H9 (cell line): Measurements from ENCODE around the gene HIRA. TPM values are rescaled to one million over a fixed set of nuclear protein-coding genes. Genes with fewer than 3 reads are reported as not detected.

ENCODE experiments used
- DNase-seq: peaks from one replicate; pipeline ENCODE4 v3.0.0-alpha.2; 2017
- H2AFZ ChIP-seq: one replicate; pipeline ENCODE4 v1.6.1; 2013; ENCODE audit warnings: mild to moderate bottlenecking, low read length, control low read depth, moderate library complexity
- H2AK5ac ChIP-seq: 2 replicates; pipeline ENCODE4 v1.6.1; 2013; ENCODE audit warnings: low read length, control low read depth, mixed read lengths; ENCODE audit not compliant: insufficient read length
- H2BK120ac ChIP-seq: one replicate; pipeline ENCODE4 v1.6.1; 2013; ENCODE audit warnings: low read depth, mild to moderate bottlenecking, low read length, control low read depth, inconsistent platforms; ENCODE audit not compliant: poor library complexity, severe bottlenecking
- H2BK12ac ChIP-seq: 2 replicates; pipeline ENCODE4 v1.6.1; 2013; ENCODE audit warnings: low read length, control low read depth, mixed read lengths, low read depth; ENCODE audit not compliant: insufficient read length
- H2BK15ac ChIP-seq: 2 replicates; pipeline ENCODE4 v1.6.1; 2013; ENCODE audit warnings: low read depth, low read length, control low read depth
- H2BK20ac ChIP-seq: one replicate; pipeline ENCODE4 v1.6.1; 2013; ENCODE audit warnings: low read depth, mild to moderate bottlenecking, low read length, control low read depth, inconsistent platforms; ENCODE audit not compliant: poor library complexity, severe bottlenecking
- H2BK5ac ChIP-seq: 2 replicates; pipeline ENCODE4 v1.6.1; 2013; ENCODE audit warnings: low read length, control low read depth, mixed read lengths; ENCODE audit not compliant: insufficient read length
- H3K14ac ChIP-seq: 2 replicates; pipeline ENCODE4 v1.6.1; 2013; ENCODE audit warnings: low read length, control low read depth; ENCODE audit not compliant: insufficient read depth
- H3K18ac ChIP-seq: 2 replicates; pipeline ENCODE4 v1.6.1; 2013; ENCODE audit warnings: low read depth, mild to moderate bottlenecking, mixed read lengths, low read length, control low read depth; ENCODE audit not compliant: insufficient read length
- H3K23ac ChIP-seq: 2 replicates; pipeline ENCODE4 v1.6.1; 2013; ENCODE audit warnings: low read length, control low read depth, mixed read lengths, low read depth; ENCODE audit not compliant: insufficient read length
- H3K23me2 ChIP-seq: 2 replicates; pipeline ENCODE4 v1.6.1; 2013; ENCODE audit warnings: low read depth, mild to moderate bottlenecking, mixed read lengths, low read length, control low read depth; ENCODE audit not compliant: insufficient read length, poor library complexity, severe bottlenecking
- H3K27ac ChIP-seq: 2 replicates; pipeline ENCODE4 v1.5.1; 2013; ENCODE audit warnings: low read length, control low read depth, mixed read lengths, low read depth; ENCODE audit not compliant: insufficient read length
- H3K27me3 ChIP-seq: 2 replicates; pipeline ENCODE4 v1.6.1; 2013; ENCODE audit warnings: low read length, control low read depth, inconsistent platforms; ENCODE audit not compliant: insufficient read depth
- H3K4ac ChIP-seq: 2 replicates; pipeline ENCODE4 v1.6.1; 2013; ENCODE audit warnings: low read depth, mild to moderate bottlenecking, control low read depth, inconsistent platforms, low read length, moderate library complexity
- H3K4me1 ChIP-seq: 2 replicates; pipeline ENCODE4 v1.6.1; 2013; ENCODE audit warnings: low read length, control low read depth, inconsistent platforms; ENCODE audit not compliant: insufficient read depth
- H3K4me2 ChIP-seq: 2 replicates; pipeline ENCODE4 v1.6.1; 2013; ENCODE audit warnings: low read length, control low read depth, mixed read lengths; ENCODE audit not compliant: insufficient read length, insufficient read depth
- H3K56ac ChIP-seq: 2 replicates; pipeline ENCODE4 v1.6.1; 2013; ENCODE audit warnings: low read depth, mild to moderate bottlenecking, mixed read lengths, low read length, control low read depth; ENCODE audit not compliant: insufficient read length
- H3K79me1 ChIP-seq: 2 replicates; pipeline ENCODE4 v1.6.1; 2013; ENCODE audit warnings: low read depth, mild to moderate bottlenecking, moderate library complexity, low read length, control low read depth, inconsistent platforms; ENCODE audit not compliant: insufficient read depth, poor library complexity, severe bottlenecking
- H3K79me2 ChIP-seq: 2 replicates; pipeline ENCODE4 v1.6.1; 2013; ENCODE audit warnings: low read length, control low read depth, inconsistent platforms; ENCODE audit not compliant: insufficient read depth
- H3K9ac ChIP-seq: 2 replicates; pipeline ENCODE4 v1.6.1; 2013; ENCODE audit warnings: low read length, control low read depth, mixed read lengths; ENCODE audit not compliant: insufficient read length; ENCODE audit errors: extremely low read depth
- H3K9me3 ChIP-seq: one replicate; pipeline ENCODE4 v1.6.1; 2013; ENCODE audit warnings: low read depth, low read length, inconsistent platforms; ENCODE audit not compliant: control insufficient read depth
- H3T11ph ChIP-seq: one replicate; pipeline ENCODE4 v1.6.1; 2013; ENCODE audit warnings: mild to moderate bottlenecking, low read length, control low read depth, inconsistent platforms
- H4K20me1 ChIP-seq: one replicate; pipeline ENCODE4 v1.6.1; 2013; ENCODE audit not compliant: control insufficient read depth, insufficient read length, insufficient read depth
- H4K5ac ChIP-seq: 2 replicates; pipeline ENCODE4 v1.6.1; 2013; ENCODE audit warnings: low read depth, mild to moderate bottlenecking, mixed read lengths, low read length, control low read depth; ENCODE audit not compliant: insufficient read length
- H4K8ac ChIP-seq: replicated peaks from 2 replicates; pipeline ENCODE4 v1.6.1; 2013; ENCODE audit warnings: low read length, control low read depth, mixed read lengths, low read depth; ENCODE audit not compliant: insufficient read length
- H4K91ac ChIP-seq: 2 replicates; pipeline ENCODE4 v1.6.1; 2013; ENCODE audit warnings: low read depth, mild to moderate bottlenecking, moderate library complexity, mixed read lengths, low read length, control low read depth; ENCODE audit not compliant: insufficient read length
- H3K27ac Mint-ChIP-seq, 3 experiments: 2 replicates in 2 of 3; 3 replicates in 1 of 3; pipeline ENCODE4 v1.8.0; 2020 to 2021; ENCODE audit warnings: mixed read lengths in 3 of 3, mild to moderate bottlenecking in 1 of 3, moderate library complexity in 1 of 3
- H3K27me3 Mint-ChIP-seq: 2 replicates; pipeline ENCODE4 v1.8.0; 2021; ENCODE audit warnings: low read depth, mild to moderate bottlenecking, moderate library complexity, mixed read lengths
- H3K36me3 Mint-ChIP-seq, 3 experiments: 2 replicates in 2 of 3; 3 replicates in 1 of 3; pipeline ENCODE4 v1.8.0; 2020 to 2021; ENCODE audit warnings: low read depth in 3 of 3, mixed read lengths in 3 of 3; ENCODE audit not compliant: insufficient read depth in 1 of 3
- H3K4me1 Mint-ChIP-seq, 2 experiments: 2 replicates each; pipeline ENCODE4 v1.8.0; 2020; ENCODE audit warnings: mixed read lengths in 2 of 2
- H3K4me3 Mint-ChIP-seq, 2 experiments: 2 replicates in 1 of 2; 3 replicates in 1 of 2; pipeline ENCODE4 v1.8.0; 2020 to 2021; ENCODE audit warnings: mild to moderate bottlenecking in 2 of 2, mixed read lengths in 2 of 2, moderate library complexity in 1 of 2
- H3K9me3 Mint-ChIP-seq, 2 experiments: 2 replicates in 1 of 2; 3 replicates in 1 of 2; pipeline ENCODE4 v1.8.0; 2020; ENCODE audit warnings: mild to moderate bottlenecking in 2 of 2, mixed read lengths in 2 of 2, moderate library complexity in 1 of 2
- total RNA-seq: library from RNA; stranded (reverse); gene quantifications from 2 replicates; pipeline ENCODE4 v1.2.1, GENCODE V29; 2021
- TF ChIP-seq, protein P1 (sequence below): fragments of 200-600 bp; sonication (generic); conservative IDR thresholded peaks from 3 replicates; pipeline ENCODE4 v1.8.0; 2021; ENCODE audit warnings: antibody characterized with exemption, mild to moderate bottlenecking

Gene HIRA
- total RNA-seq, 1 experiment from 2014 or later: 51.9 TPM

DNA sequence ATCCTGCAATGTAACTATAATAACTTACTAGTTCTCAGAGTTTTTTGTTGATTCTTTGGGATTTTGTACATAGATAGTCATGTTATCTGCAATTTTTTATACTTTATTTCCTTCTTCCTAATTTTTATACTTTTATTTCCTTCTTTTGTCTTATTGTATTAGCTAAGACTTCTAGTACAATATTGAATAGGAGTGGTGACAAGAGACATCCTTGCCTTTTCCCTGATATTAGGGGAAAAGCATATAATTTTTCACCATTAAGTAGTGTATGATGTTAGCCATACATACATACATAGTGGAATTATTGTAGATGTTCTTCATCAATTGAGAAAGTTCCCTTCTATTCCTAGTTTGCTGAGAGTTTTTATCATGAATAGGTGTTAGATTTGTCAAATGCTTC, 112.3 kb downstream of the HIRA start:
- peaks cover 52 to 68% of the 10 kb centered on the region in 2 experiments for H3K9me3 Mint-ChIP-seq

More for the DNA sequence above, 112.3 kb downstream of the HIRA start:
- Histone ChIP-seq H3K27me3 (no peaks in the 10 kb centered on the region), H3K79me2 (no peaks in the 10 kb centered on the region), H4K5ac (no peak overlapping the region), H4K8ac (no peak overlapping the region), H3K14ac (no peak overlapping the region), H3K79me1 (no peaks in the 10 kb centered on the region), H2AFZ (no peak overlapping the region), H3T11ph (no peak overlapping the region), H2BK120ac (no peak overlapping the region), H2BK12ac (no peak overlapping the region), H4K20me1 (no peaks in the 10 kb centered on the region), H3K9ac (no peak overlapping the region), H2BK20ac (no peak overlapping the region), H3K18ac (no peak overlapping the region), H3K4me2 (no peak overlapping the region), H3K4ac (no peak overlapping the region), H3K9me3 (peaks cover 14% of the 10 kb centered on the region), H3K4me1 (no peaks in the 10 kb centered on the region), H3K27ac (no peak overlapping the region), H3K56ac (no peak overlapping the region), H2BK15ac (no peak overlapping the region), H4K91ac (no peak overlapping the region), H3K23me2 (no peaks in the 10 kb centered on the region), H3K23ac (no peak overlapping the region), H2BK5ac (no peak overlapping the region), H2AK5ac (no peak overlapping the region)
- no peaks in the 10 kb centered on the region for H3K4me1 Mint-ChIP-seq
- DNase-seq: no peak
- no peak overlapping the region for H3K27ac Mint-ChIP-seq
- H3K36me3 Mint-ChIP-seq: peaks cover 5 to 18% (median 17%) of the 10 kb centered on the region in 3 experiments
- TF ChIP-seq, protein P1, sequence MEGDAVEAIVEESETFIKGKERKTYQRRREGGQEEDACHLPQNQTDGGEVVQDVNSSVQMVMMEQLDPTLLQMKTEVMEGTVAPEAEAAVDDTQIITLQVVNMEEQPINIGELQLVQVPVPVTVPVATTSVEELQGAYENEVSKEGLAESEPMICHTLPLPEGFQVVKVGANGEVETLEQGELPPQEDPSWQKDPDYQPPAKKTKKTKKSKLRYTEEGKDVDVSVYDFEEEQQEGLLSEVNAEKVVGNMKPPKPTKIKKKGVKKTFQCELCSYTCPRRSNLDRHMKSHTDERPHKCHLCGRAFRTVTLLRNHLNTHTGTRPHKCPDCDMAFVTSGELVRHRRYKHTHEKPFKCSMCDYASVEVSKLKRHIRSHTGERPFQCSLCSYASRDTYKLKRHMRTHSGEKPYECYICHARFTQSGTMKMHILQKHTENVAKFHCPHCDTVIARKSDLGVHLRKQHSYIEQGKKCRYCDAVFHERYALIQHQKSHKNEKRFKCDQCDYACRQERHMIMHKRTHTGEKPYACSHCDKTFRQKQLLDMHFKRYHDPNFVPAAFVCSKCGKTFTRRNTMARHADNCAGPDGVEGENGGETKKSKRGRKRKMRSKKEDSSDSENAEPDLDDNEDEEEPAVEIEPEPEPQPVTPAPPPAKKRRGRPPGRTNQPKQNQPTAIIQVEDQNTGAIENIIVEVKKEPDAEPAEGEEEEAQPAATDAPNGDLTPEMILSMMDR: no peak
- H3K27me3 Mint-ChIP-seq: peaks cover 3% of the 10 kb centered on the region
- H3K4me3 Mint-ChIP-seq: no peak overlapping the region
